HG03196 (cell line): ENCODE measurements around the gene MSANTD7.

Experiments used
- ATAC-seq: cut with Tn5 transposase; IDR thresholded peaks from one replicate; pipeline ENCODE4 v1.9.1; 2021; ENCODE audit not compliant: unreplicated experiment

Gene MSANTD7

DNA sequence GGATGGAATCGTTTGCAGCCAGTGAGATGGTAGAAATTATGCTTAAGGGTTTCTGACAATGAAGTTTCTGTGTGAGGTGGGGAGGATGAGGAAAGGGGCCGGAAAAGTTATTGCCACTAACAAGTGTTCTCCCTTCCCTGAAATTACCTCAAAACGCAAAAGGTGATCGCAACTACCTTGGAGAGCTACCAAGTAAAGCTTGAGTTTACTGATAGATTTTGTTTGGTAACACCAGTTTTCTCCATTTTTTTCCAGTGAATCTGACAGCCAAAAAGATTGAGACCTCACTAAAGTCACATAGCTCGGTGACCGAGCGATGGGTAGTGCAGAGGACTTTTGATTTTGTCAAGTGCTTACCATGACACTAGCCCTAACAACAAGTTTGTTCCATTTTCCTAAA lies 42.1 kb downstream of the MSANTD7 start:
- ATAC-seq = no peak

DNA sequence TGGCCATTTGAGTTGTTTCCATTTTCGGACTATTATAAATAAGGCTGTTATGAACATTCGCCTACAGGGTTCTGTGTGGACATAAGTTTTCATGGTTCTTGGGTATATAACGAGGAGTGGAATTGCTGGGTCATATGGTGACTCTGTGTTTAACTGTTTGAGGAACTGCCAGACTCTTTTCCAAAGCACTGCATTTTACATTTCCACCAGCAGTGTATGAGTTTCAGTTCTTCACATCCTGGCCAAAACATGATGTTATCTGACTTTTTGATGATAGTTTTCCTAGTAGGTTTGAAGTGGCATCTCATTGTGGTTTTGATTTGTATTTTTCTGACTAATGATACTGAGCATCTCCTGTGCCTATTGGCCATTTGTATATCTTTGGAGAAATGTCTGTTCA lies 46.0 kb downstream of the MSANTD7 start:
- ATAC-seq = no peak
